Measurements from ENCODE around the gene KIF16B. TPM values are rescaled to one million over a fixed set of nuclear protein-coding genes. Genes with fewer than 3 reads are reported as not detected.

Gene KIF16B
- total and polyA plus RNA-seq, 2 donors (not counting 3 experiments of a cell fraction or from before 2014, with no cell fraction given) = 2.9 to 8.8 TPM

GRCh38 chr20:16397086-16397485 is 176.2 kb downstream of the KIF16B start:
- Histone ChIP-seq H3K9me1 (replicated peaks; ENCODE audit: control insufficient read depth, extremely low read depth, insufficient read depth, low read length) (no peaks in the 10 kb centered on the region), H3K79me2 (ENCODE audit: control insufficient read depth, insufficient read depth, low read length) (no peaks in the 10 kb centered on the region), H3K9me3 (replicated peaks; ENCODE audit: control insufficient read depth, insufficient read depth, low read length) (no peaks in the 10 kb centered on the region), H3K36me3 (ENCODE audit: control insufficient read depth in 2 of 2, extremely low read depth in 1 of 2, insufficient read depth in 2 of 2, low read length in 2 of 2) (no peaks in the 10 kb centered on the region), H2AFZ (ENCODE audit: low read depth, low read length) (no peak overlapping the region), H3K4me1 (ENCODE audit: control insufficient read depth, extremely low read depth, insufficient read depth, low read length) (no peaks in the 10 kb centered on the region), H3K27ac (ENCODE audit: insufficient read depth, low read depth, low read length) (no peak overlapping the region), H3K4me3 (replicated peaks in 1 of 3; ENCODE audit: insufficient read depth in 1 of 3, low read depth in 1 of 3, low read length in 3 of 3) (no peak overlapping the region), H4K20me1 (replicated peaks; ENCODE audit: control insufficient read depth, extremely low read depth, insufficient read depth, low read length) (no peaks in the 10 kb centered on the region), H3K9ac (replicated peaks; ENCODE audit: extremely low read depth, insufficient read depth, low read length) (no peak overlapping the region), H3K4me2 (ENCODE audit: insufficient read depth, low read length) (no peak overlapping the region), H3K27me3 (ENCODE audit: control insufficient read depth in 2 of 2, insufficient read depth in 2 of 2, low read length in 2 of 2) (no peaks in the 10 kb centered on the region)
- intact Hi-C loops (cut with micrococcal nuclease) (no loop called here), dilution Hi-C loops (cut with MboI; ENCODE audit: extremely low pct_ligation_motif_present, low sequenced_read_pairs) (no loop called here)
- CTCF ChIA-PET = no interaction called here
- FAIRE-seq = peak; percentile 21
- BruUV-seq (replicated peaks) = no TSS peak
- DNase-seq (ENCODE audit: low read depth, low spot score) = no peak
- TF ChIP-seq FOS (IDR thresholded peaks at IDR 0.05; ENCODE audit: borderline replicate concordance, insufficient read depth, low read length) (no peak), JUN (IDR thresholded peaks at IDR 0.05; ENCODE audit: borderline replicate concordance, insufficient read depth, insufficient read length, low read depth) (no peak), MYC (IDR thresholded peaks at IDR 0.05; ENCODE audit: low read depth, low read length) (no peak), POLR2A (IDR thresholded peaks at IDR 0.05; ENCODE audit: low read depth, low read length) (no peak), GATA2 (IDR thresholded peaks at IDR 0.05; ENCODE audit: insufficient read depth, insufficient read length, low read depth, low read length) (no peak), POLR2AphosphoS5 (IDR thresholded peaks at IDR 0.05; ENCODE audit: insufficient read depth, low read depth, low read length) (no peak)
- TF ChIP-seq, protein P1, sequence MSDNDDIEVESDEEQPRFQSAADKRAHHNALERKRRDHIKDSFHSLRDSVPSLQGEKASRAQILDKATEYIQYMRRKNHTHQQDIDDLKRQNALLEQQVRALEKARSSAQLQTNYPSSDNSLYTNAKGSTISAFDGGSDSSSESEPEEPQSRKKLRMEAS (IDR thresholded peaks at IDR 0.05; ENCODE audit: insufficient read depth, insufficient read length) = no peak
- POLR2A ChIA-PET = no interaction called here

- CTCF ChIA-PET = no interaction called here
- no peaks in the 10 kb centered on the region for H3K9me3 ChIP-seq (replicated peaks; ENCODE audit: control insufficient read depth, insufficient read depth, low read length)
- H3K27ac ChIP-seq (ENCODE audit: insufficient read depth, low read depth, low read length) = no peak overlapping the region
- H3K4me2 ChIP-seq (ENCODE audit: insufficient read depth, low read length) = no peak overlapping the region
- no peaks in the 10 kb centered on the region for H3K27me3 ChIP-seq (ENCODE audit: control insufficient read depth in 2 of 2, insufficient read depth in 2 of 2, low read length in 2 of 2)
- FAIRE-seq = no peak
- dilution Hi-C loops (cut with MboI; ENCODE audit: extremely low pct_ligation_motif_present, low sequenced_read_pairs) (no loop called here), intact Hi-C loops (cut with micrococcal nuclease) (no loop called here)
- H2AFZ ChIP-seq (ENCODE audit: low read depth, low read length) = no peak overlapping the region
- H3K4me1 ChIP-seq (ENCODE audit: control insufficient read depth, extremely low read depth, insufficient read depth, low read length) = no peaks in the 10 kb centered on the region
- POLR2A ChIA-PET = no interaction called here
- H4K20me1 ChIP-seq (replicated peaks; ENCODE audit: control insufficient read depth, extremely low read depth, insufficient read depth, low read length) = no peaks in the 10 kb centered on the region
- no TSS peak for BruUV-seq (replicated peaks)
- TF ChIP-seq CTCF (IDR thresholded peaks at IDR 0.05; ENCODE audit: extremely low read depth in 1 of 2, insufficient read depth in 1 of 2, low read depth in 1 of 2, low read length in 2 of 2) (no peak), FOS (IDR thresholded peaks at IDR 0.05; ENCODE audit: borderline replicate concordance, insufficient read depth, low read length) (no peak)
- no peak overlapping the region for H3K4me3 ChIP-seq (replicated peaks in 1 of 3; ENCODE audit: insufficient read depth in 1 of 3, low read depth in 1 of 3, low read length in 3 of 3)
- H3K36me3 ChIP-seq (ENCODE audit: control insufficient read depth in 2 of 2, extremely low read depth in 1 of 2, insufficient read depth in 2 of 2, low read length in 2 of 2) = no peaks in the 10 kb centered on the region
- H3K9ac ChIP-seq (replicated peaks; ENCODE audit: extremely low read depth, insufficient read depth, low read length) = no peak overlapping the region
- H3K9me1 ChIP-seq (replicated peaks; ENCODE audit: control insufficient read depth, extremely low read depth, insufficient read depth, low read length) = no peaks in the 10 kb centered on the region
- DNase-seq (ENCODE audit: low read depth, low spot score) = no peak
- H3K79me2 ChIP-seq (ENCODE audit: control insufficient read depth, insufficient read depth, low read length) = no peaks in the 10 kb centered on the region
Observed at GRCh38 chr20:16395366-16395765, 177.9 kb downstream of the KIF16B start.
